ENCODE results near the gene ZBTB32.
"Not testable (repeated sequence)": the region's sequence is repeated elsewhere in the genome, so short reads cannot be mapped to it uniquely, and the experiment has no call there.

Gene ZBTB32

DNA sequence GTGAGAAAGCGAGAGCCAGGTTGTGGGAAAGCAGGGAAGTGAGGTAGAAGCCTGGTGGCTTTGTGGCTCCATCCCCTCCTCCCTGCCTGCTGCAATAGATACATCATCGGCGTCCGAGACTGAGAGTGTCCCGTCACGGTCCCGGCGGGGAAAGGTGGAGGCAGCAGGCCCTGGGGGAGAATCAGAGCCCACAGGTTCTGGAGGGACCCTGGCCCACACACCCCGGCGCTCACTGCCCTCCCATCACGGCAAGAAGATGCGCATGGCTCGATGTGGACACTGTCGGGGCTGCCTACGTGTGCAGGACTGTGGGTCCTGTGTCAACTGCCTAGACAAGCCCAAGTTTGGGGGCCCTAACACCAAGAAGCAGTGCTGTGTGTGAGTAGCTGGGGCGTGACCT, 18.5 kb downstream of the ZBTB32 start:
- no peak for DNase-seq (ENCODE audit: low spot score)
- TF ChIP-seq CTCF (IDR thresholded peaks at IDR 0.05; ENCODE audit: extremely low read depth, missing control alignments) = no peak

DNA sequence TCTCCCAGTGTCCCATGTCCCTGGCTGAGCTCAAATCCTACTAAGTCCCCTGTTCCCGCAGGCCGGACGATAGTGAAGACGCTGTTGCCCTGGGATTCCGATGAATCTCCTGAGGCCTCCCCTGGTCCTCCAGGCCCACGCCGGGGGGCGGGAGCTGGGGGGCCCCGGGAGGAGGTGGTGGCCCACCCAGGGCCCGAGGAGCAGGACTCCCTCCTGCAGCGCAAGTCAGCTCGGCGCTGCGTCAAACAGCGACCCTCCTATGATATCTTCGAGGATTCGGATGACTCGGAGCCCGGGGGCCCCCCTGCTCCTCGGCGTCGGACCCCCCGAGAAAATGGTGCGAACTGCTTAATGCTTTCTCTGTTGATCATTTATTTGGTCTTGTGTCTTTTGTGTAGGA, 19.3 kb downstream of the ZBTB32 start:
- no peak for TF ChIP-seq CTCF (IDR thresholded peaks at IDR 0.05; ENCODE audit: extremely low read depth, missing control alignments)
- no peak for DNase-seq (ENCODE audit: low spot score)

GRCh38 chr19:35724132-35724531, 19.8 kb downstream of the ZBTB32 start:
- DNase-seq (ENCODE audit: low spot score) = not testable (repeated sequence)

DNA sequence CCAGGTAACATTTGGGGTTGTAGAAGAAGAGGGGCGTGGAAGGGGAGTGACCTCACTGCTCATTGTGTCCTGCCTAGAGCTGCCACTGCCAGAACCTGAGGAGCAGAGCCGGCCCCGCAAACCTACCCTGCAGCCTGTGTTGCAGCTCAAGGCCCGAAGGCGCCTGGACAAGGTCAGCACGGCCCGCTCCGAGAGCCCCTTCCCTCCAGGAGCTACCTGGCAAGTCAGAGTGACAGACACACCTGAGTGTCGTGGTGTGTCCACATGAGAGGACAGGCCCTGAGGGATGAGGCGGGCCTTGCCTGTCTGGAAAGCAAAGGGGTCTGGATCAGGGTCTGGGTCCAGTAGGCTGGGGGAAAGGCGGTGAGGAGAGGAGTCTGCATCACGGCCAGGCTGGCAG, 20.2 kb downstream of the ZBTB32 start:
- no peak for TF ChIP-seq CTCF (IDR thresholded peaks at IDR 0.05; ENCODE audit: extremely low read depth, missing control alignments)

DNA sequence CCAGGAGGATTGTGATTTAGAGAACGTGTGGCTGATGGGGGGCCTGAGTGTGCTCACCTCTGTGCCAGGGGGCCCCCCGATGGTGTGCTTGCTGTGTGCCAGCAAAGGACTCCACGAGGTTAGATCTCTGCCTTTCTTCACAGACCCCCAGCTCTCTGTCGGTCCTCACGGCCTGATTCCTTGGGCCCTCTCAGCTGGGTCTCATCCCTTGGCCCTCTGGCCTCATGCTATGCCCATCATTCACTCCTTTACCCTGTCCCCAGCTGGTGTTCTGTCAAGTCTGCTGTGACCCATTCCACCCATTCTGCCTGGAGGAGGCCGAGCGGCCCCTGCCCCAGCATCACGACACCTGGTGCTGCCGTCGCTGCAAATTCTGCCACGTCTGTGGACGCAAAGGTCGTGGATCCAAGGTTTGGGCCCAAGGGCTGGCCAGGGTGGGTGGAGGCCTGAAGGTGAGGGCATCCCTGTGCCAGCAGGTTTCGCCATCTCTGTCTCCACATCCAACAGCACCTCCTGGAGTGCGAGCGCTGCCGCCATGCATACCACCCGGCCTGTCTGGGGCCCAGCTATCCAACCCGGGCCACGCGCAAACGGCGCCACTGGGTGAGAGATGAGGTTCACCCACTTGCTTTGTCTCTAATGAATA, 21.0 kb downstream of the ZBTB32 start:
- no peak for DNase-seq (ENCODE audit: low spot score)
- no peak for TF ChIP-seq CTCF (IDR thresholded peaks at IDR 0.05; ENCODE audit: extremely low read depth, missing control alignments)

More for the DNA sequence above, 20.2 kb downstream of the ZBTB32 start:
- DNase-seq (ENCODE audit: low spot score) = no peak

GRCh38 chr19:35727053-35727955, 22.9 kb downstream of the ZBTB32 start:
- TF ChIP-seq CTCF (IDR thresholded peaks at IDR 0.05; ENCODE audit: extremely low read depth, missing control alignments) = no peak
- no peak for DNase-seq (ENCODE audit: low spot score)

- no peak for DNase-seq (ENCODE audit: low spot score)
- no peak for TF ChIP-seq CTCF (IDR thresholded peaks at IDR 0.05; ENCODE audit: extremely low read depth, missing control alignments)
Observed at GRCh38 chr19:35727956-35728706, 23.8 kb downstream of the ZBTB32 start.
